Measurements from ENCODE around the gene AP3S1.
"Not testable (repeated sequence)": the region's sequence is repeated elsewhere in the genome, so short reads cannot be mapped to it uniquely, and the experiment has no call there.

Gene AP3S1

GRCh38 chr5:115841382-115842088 lies at the start of gene AP3S1, which contains the start of gene ATG12:
Gene AP3S1, plus strand, starts transcription at chr5:115841935. Its CDS starts 103 bp downstream, at chr5:115842038.
Gene ATG12, minus strand, starts transcription at chr5:115841565. Its CDS starts 13 bp downstream, at chr5:115841552.
- in situ Hi-C loops (cut with MboI; ENCODE audit: low sequenced_read_pairs) = no loop called here

- in situ Hi-C loops (cut with MboI; ENCODE audit: low sequenced_read_pairs) = no loop called here
Measured at GRCh38 chr5:115795700-115796099, 46.0 kb upstream of the AP3S1 start.

DNA sequence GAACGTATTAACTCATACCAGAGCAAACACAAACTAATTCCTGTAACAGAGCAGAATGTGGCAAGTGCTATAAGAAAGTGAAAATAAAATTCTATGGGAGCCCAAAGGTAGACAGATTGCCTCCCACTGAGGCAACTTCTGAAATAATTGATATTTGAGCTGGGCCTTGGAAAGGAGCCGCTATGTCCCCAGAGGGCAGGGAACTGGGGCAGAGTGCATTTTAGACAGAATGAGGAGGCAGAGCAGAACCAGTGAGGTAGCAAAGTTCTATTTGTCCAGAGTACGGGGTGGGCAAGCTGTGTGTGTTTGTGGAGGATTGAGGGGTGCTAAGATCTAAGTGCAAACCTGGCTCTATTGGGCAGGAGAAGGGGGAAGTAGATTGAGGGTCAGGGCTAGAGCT lies 45.1 kb upstream of the AP3S1 start:
- in situ Hi-C loops (cut with MboI; ENCODE audit: low sequenced_read_pairs) = no loop called here

DNA sequence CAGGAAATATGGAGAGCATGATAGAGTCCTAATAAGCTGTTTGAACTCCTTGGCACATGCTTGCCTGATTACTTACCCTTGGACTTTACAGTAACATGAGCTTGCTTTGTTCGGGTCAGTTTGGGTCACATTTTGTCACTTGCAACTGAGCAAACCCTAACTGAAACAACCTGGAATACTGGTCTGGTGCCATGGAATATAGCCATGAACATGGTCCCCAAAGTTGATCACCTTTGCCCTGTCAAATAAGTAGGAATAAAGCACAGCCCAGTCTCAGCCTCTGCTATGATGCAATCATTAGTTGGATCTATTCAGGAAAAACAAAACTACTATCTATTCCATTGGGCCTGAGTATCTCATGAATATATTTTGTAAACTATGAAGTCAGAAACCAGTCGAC lies 43.5 kb upstream of the AP3S1 start:
- in situ Hi-C loops (cut with MboI; ENCODE audit: low sequenced_read_pairs) = no loop called here

- in situ Hi-C loops (cut with MboI; ENCODE audit: low sequenced_read_pairs) = no loop called here
Measured at GRCh38 chr5:115800108-115800507, 41.6 kb upstream of the AP3S1 start.

DNA sequence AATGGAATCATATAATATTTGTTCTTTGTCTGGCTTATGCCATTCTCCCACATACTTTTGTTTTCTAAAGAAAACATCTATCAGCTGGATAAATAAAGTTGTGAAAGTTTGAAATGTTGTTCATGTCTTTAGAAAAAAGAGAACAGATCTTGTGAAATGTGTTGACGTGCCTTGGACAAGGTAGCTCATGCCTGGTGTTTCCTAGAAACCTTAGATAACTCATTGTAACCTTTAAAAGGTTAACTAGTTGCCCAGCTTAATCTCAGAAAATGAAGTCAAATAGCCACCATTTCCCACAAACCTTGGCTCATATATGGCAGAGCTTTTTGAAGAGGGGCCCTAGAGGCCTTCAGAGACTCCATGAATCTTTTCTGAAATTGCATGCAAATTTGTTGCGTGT lies 40.6 kb upstream of the AP3S1 start:
- in situ Hi-C loops (cut with MboI; ENCODE audit: low sequenced_read_pairs) = no loop called here

DNA sequence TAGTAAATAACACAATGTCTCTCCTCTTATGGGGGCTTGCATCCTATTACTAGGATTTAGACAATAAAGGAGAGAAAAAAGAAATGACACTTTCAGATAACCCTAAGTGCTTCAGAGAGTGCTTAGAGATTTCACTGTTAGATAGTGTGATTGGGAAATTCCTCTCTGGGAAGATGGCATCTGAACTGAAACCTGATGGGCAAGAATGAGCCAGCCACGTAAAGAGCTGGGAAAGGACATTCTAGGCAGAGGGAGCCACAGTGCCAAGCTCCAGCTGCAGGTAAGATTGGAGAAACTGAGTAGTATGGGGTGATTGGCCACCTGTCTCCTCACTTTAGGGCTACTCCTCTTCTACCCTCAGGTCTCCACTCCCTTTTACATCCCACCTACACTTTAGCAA lies 39.8 kb upstream of the AP3S1 start:
- in situ Hi-C loops (cut with MboI; ENCODE audit: low sequenced_read_pairs) = no loop called here

GRCh38 chr5:115806986-115807653 lies 34.6 kb upstream of the AP3S1 start:
- in situ Hi-C loops (cut with MboI; ENCODE audit: low sequenced_read_pairs) = no loop called here

DNA sequence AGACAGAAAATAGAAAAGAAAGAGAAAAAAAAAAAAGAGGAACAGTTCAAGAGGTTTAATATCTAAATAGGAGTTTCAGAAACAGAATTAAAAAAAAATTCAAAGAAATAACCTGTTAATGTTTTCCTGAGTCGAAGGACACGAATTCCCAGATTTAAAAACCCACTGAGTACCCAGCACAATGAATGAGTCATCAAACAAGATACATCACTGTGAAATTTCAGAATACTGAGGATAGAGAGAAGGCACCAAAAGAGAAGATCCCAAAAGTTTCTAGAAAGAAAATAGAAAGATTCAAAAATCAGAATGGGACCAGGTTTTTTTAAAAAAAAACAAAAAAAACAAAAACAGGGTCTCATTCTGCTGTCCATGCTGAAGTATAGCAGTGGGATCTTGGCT lies 34.1 kb upstream of the AP3S1 start:
- in situ Hi-C loops (cut with MboI; ENCODE audit: low sequenced_read_pairs) = no loop called here

DNA sequence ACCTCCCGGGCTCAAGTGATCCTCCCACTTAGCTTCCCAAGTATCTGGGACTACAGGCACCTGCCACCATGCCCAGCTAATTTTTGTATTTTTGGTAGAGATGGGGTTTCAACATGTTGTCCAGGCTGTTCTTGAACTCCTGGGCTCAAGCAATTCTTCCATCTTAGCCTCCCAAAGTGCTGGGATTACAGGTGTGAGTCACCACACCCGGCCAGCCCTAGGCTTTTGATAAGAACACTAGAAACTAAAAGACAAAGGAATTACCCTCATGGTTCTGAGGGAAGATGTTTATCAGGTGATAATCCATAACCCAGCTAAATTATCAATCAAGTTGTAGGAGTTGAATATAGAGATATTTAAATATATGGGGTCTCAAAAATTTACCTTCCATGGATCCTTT lies 33.7 kb upstream of the AP3S1 start:
- in situ Hi-C loops (cut with MboI; ENCODE audit: low sequenced_read_pairs) = not testable (repeated sequence)

- in situ Hi-C loops (cut with MboI; ENCODE audit: low sequenced_read_pairs) = no loop called here
Measured at GRCh38 chr5:115809946-115810345, 31.8 kb upstream of the AP3S1 start.

GRCh38 chr5:115810761-115811160 lies 31.0 kb upstream of the AP3S1 start:
- in situ Hi-C loops (cut with MboI; ENCODE audit: low sequenced_read_pairs) = no loop called here

DNA sequence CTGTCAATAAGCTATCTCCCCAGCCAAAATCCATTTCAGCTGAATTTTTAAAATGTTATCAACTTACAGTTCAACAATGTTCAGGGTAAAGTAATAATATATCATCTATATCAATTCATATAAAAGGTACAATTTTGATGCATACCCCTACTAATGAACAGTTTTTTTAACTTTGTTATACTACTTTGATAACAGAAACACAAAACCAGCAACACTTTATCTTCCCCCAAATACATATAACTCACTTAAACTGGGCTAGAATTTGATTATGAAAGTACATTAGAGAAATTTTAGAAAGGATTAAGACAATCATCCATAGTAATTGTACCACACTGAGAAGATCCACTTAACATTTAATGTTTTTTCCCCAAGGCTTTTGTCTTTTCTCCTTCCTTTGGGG lies 30.3 kb upstream of the AP3S1 start:
- in situ Hi-C loops (cut with MboI; ENCODE audit: low sequenced_read_pairs) = no loop called here

DNA sequence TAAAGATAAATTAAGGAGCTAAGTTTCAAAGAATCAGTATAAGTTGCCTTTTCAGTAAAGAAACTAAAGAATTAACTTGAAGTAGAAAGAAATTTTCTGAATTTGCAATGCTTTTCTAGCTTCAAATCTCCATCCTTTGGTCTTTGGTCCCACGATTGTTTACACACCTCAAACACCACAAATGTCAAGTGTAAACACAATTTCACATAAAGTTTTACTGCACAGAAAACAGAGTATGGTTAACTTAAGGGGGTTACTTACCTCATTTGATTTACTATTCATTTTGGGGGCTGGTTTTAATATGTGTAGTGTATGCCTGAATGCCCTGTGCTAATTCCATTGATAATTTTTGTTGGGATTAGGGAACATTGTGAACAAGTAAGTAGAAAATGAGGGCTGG lies 29.4 kb upstream of the AP3S1 start:
- in situ Hi-C loops (cut with MboI; ENCODE audit: low sequenced_read_pairs) = no loop called here

DNA sequence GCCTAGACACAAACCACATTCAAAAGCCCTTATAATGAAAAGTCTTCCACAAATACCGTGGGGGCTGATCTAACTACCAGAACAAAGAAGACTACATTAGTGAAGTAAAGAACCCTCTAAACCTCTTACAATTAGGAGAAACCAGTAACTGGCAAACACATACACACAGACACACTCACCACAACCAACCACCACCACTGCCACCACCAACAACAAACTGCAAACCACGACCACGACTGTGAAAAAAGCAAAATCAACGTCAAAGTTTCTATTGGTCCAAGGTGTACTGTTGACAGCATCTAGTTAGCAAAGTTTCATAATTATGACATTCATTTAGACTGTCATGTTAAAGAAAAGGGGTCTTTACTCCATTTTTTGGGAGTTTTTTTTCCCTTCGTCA lies 28.0 kb upstream of the AP3S1 start:
- in situ Hi-C loops (cut with MboI; ENCODE audit: low sequenced_read_pairs) = no loop called here

DNA sequence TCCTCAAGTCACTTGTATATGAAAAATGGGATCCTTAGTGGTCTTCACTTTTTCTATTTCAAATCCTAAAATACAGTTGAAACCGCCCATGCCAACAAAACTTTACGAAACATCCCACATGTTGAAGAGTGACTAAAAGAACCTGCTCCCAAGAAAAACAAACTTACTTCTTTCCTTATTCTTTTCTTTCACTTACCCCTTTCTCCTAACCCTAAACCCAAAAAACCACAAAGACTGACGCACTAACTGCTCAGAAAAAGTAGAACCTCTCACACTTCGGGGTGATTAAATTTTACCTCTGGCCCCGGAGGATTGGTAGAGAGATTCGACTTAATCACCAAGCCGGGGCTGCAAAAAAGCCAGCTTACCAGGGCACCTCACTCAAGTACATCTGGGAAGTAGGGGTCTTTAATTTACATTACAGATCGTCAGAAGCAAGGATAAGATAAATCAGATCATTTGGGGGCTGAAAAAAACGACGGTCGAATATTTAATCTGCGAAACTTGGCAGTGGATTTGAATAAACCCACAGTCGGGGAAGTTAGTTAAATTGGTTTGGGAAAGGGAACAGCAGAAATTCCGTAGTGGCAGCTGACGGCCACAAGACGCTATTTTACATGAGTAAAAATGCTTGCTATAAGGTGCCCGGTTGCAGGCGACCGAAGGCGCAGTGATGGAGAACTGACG lies 26.6 kb upstream of the AP3S1 start:
- in situ Hi-C loops (cut with MboI; ENCODE audit: low sequenced_read_pairs) = no loop called here

GRCh38 chr5:115815693-115816225 lies 26.0 kb upstream of the AP3S1 start:
- in situ Hi-C loops (cut with MboI; ENCODE audit: low sequenced_read_pairs) = no loop called here

DNA sequence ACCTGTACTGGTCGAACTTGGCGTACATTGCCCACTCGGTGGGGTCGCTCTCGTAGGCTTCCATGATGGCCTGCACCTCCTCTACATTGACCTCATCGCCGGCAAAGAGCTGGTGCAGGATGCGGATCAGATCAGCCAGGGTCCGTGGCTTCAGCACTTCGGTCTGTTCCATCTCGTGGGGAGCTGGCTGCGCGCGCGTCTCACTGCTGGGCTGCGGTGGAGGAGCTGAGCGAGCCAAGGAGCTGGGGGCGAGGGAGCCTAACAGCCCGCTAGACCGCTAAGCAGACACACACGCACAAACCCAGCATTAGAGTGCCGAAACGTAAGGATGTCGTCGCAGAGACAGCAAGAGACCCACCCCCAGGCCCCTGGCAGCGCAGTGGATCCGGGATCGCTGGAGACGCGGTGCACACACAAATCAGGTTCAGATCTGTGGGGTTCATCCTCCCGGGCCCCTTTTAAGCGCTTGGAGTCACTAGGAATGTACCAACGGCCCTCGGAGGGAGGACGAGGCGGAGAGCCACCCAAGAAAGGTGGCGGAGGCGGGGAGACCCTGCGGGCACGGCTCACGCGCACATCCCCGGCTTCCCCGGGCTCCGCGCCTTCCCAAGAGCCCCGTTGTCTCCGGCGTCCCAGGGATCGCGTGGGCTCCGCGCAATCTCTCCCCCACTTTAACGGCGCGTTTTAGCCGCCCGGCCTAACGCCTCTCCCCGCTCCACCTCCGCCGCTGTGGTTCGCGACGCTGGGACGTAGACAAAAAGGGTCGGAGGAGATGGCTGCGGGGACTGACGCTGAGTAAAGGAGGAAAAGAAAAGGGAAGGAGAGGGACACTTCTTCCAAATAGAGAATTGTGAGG lies 25.3 kb upstream of the AP3S1 start, which contains the start of gene CDO1:
Gene CDO1, minus strand, starts transcription at position 434 of the 856 bp plus-strand sequence. Its CDS starts 262 bp downstream, at position 172.
- in situ Hi-C loops (cut with MboI; ENCODE audit: low sequenced_read_pairs) = no loop called here

- in situ Hi-C loops (cut with MboI; ENCODE audit: low sequenced_read_pairs) = no loop called here
Measured at GRCh38 chr5:115817386-115817785, 24.3 kb upstream of the AP3S1 start.

- in situ Hi-C loops (cut with MboI; ENCODE audit: low sequenced_read_pairs) = no loop called here
Measured at GRCh38 chr5:115818821-115819220, 22.9 kb upstream of the AP3S1 start.

DNA sequence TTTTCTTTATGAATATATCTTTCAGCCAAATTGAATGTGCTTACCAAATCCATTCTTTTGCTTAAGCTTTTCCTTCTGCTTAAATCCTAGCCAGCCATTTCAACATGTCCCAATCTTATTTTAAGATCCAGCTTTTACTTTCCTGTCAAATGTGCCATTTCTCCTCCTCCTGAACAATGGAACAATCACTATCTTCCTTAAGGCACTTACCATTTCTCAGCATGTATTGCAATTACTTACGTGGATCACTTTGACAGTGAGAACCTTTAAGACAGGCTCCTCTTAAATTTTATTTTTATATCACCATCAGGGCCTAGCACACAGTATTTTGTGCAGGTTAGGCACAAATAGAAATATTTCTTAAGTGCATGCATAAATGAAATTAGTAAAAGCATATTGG lies 20.9 kb upstream of the AP3S1 start:
- in situ Hi-C loops (cut with MboI; ENCODE audit: low sequenced_read_pairs) = no loop called here

Data from hTERT RPE-1 (cell line).